GM18867 (cell line): ENCODE results near the gene MEN1.
A peak's percentile ranks its signal among the peaks of the same experiment; 100 is the strongest.
"Not testable (repeated sequence)": the region's sequence is repeated elsewhere in the genome, so short reads cannot be mapped to it uniquely, and the experiment has no call there.

Experiments
- ATAC-seq: cut with Tn5 transposase; IDR thresholded peaks from one replicate; pipeline ENCODE4 v1.9.1; 2021; ENCODE audit warnings: mild to moderate bottlenecking, moderate library complexity; ENCODE audit not compliant: unreplicated experiment

Gene MEN1

DNA sequence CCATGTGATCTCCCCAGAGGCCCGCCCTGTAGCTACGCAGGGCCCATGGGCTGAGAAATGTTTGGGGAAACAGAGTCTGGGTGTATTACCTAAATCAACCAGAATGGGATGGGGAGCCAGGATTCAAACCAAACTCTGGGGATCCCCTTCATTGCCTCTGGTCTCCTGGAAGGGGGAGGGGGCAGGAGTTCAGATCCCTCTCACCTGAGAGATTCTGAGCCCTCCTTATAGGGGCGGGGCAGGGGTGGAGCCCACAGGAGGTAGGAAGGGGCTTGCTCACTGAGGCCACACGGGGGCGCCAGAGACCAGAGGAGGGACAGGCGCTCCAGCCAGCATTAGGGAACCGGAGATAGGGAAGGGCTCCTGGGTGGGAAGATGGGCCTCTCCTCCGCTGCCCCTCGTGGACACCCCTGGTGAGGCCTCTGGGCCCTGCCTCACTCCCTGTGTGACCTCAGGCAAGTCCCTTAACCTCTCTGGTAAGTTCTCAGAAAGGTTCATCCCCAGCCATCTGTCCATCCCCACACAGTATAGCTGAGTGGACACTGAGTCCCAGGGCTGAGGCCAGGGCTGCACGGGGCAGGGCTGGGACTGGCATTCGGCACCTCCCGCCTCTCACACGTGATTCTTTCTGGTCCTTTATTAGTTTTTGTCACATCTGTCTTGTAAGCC lies 36.8 kb upstream of the MEN1 start:
- peak; percentile 23 for ATAC-seq

DNA sequence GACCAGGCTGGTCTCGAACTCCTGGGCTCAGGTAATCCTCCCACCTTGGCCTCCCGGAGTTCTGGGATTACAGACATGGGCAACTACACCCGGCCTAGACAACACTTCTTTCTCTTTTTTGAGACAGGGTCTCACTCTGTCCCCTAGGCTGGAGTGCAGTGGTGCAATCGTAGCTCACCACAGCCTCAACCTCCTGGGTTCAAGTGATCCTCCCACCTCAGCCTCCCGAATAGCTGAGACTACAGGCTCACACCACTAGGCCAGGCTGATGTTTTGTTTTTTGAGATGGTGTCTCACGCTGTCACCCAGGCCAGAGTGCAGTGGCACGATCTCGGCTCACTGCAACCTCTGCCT lies 35.4 kb upstream of the MEN1 start:
- not testable (repeated sequence) for ATAC-seq

DNA sequence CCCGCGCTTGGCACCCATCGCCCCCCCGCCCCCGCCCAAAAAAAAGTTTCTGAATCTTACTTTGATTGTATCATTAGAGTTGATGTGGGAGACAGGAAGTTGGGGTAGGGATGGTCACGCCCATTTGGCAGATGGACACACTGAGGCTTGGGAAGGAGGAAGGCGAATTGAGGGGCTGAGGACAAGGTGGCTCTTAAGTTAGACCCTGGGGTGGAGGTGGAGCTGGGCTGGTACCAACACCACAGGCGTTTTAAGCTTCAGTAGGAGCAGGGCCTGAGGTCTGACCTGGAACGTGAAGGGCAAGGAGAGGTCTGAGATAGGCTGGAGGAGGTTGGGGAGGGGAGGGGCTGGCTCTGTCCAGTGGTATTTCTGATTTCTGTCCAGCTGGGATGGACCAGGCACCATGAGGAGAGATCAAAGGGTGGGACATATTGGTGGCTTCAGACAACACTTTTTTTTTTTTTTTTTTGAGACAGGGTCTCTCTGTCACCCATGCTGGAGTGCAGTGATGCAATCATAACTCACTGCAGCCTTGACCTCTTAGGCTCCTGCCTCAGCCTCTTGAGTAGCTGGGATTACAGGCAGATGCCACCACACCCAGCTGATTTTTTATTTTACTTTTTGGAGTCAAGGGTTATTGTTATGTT lies 34.9 kb upstream of the MEN1 start:
- ATAC-seq: no peak

DNA sequence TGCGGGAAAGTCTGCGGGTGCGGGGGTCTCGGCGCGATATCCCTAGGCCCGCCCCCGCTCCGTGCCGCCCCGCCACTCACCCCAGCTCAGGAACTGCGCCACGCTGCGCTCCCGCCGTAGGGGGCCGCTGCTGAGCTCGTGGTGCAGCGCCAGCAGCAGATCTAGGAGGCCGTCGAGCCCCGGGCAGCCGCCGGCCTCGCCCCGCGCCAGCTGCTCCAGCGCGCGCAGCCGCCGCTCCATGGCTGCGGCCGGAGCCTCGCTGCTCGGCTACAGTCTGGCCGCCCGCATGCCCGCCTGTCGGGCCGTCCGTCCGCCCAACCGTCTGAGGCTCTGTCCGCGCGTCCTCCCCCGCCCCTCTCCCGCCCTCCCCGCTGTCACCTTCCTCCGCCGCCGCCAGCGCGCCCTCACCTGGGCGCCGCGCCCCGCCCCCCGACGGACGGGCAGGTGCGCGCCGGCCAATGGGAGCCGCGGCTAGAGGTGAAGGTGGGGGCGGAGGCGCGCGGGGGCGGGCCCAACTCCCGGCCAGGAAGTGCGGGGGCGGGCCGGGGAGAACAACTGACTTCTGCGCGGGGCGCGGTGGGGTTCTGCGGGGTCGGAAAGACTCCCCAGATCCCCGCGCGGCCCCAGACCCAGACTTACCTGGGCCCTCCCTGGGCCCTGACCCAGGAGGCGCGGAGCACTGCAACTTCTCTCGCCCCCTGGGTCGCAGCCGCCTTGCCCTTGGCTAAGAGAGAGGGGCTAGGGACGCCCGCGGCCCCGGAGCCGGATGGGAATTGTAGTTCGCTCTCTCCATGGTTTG lies 34.2 kb upstream of the MEN1 start, which contains the start of gene CDC42BPG:
CDC42BPG (minus strand) TSS at position 324 of the 799 bp plus-strand sequence; CDS start at position 240, 84 bp downstream.
- no peak for ATAC-seq

DNA sequence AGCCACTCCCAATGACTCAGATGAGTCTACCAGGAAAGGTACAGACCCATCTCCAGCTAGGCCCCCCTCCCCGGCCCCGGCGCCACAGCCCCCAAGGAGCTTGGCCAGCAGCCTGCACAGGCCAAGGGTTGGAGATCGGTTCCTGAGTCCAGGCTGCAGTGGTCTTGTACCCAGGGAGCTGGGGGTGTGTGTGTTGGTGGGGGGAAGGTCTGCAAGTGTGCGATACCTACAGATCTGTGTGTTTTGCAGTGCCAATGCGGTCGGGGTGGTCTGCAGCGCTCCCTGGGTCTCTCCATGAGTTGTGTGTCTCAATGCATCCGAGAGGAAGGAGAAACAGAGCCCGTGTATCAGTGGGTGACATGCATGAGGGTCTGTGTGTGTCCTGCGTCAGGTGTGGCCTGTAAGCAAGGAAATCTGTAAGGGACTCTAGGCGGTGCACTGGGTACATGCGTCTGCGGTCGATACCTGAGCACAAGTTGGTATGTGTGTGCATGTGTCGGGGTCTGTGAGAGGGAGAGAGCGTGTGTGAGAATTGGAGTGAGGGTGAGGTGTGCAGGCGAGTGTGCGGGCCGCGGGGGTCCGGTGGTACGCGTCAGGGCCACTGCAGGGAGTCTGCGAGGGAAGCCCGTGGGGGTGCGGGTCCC lies 33.5 kb upstream of the MEN1 start:
- no peak for ATAC-seq

DNA sequence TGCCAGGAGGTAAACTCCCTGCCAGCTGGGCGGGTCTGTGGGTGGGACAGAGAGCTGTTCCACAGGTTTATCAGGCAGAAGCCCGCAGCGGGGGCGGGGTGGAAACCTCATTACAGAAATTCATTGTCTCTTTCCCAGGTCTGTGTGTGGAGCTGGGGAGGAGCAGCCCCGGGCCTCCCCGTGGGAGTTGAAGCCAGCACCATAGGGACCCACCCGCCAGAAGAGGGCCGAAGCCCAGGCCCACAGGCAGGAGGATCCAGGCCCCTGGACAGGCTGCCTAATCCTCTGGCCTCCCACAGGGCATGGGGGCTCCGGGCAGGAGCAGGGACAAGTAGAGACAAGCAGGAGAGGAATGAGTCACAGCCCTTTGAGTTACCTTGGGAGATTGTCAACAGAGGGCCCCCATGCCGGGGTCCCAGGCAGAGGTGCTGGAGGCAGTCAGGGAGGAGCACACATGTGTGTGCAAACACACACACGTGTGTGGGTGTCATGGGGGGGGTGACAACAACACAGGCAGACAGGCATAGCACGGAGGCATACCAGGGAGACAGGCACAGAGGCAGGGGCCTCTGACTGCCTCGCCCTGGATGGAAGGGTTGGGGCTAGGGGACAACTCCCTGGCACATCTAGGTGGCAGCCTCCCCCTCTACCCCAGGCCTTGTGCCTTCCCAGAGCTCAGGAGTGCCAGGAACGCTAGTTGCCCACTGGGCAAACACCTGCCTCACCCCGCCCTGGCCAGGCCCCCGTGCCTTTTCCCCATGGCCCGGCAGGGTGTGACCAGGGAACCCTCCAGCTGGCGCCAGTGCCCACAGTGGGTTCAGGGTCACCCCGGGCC lies 32.7 kb upstream of the MEN1 start:
- ATAC-seq: no peak

DNA sequence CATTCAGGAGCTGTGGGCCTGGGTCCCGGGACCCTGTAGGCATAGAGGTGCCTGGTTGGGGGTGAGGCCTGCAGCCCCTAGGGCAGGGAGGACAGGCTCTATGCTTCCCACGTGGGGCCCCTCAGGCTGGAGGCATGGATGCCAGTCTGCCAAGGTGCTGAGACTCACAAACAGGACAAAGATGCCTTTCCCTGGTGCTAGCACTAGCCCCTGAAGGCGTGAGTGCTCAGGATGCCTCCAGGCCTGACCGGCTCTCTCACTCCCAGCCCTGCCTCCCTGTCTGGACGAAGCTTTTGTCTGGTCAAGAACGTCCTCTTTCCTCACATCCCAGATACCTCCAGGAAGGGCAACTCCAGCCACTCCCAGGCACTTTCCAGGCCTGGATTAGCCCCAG lies 32.0 kb upstream of the MEN1 start:
- ATAC-seq: no peak

DNA sequence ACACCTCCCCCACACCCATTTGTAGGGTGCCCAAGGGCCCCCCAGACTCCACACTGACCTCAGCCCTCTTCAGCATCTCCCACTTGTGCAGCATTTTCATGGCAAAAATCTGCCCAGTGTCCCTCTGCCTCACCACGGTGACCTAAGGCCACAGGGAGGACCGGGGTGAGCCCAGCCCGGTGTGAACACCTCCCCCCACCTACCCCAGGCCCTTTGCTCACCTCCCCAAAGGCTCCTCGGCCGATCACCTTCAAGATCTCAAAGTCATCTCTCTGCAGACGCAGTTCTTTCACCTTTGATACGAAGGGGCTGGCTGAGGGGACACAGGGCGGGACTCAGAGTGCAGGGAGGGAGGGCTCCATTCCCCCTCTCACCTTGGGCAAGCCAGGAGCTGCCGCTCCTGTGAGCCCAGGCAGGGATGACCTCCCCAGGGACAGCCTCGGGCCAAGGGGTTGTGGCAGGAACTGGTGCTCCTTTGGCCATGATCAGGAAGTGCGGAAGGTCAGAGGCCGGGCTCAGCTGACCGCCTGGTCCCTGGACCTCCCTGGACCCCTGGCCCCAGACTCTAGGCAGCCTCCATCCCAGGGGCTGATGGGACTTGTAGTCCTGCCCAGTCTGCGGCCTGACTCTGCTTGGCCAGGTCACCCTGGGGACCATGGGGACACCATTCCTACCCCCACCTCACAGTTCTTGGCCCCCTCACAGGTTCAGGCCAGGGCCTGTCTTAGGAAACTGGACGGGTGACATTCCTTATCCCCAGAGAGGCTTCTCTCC lies 31.4 kb upstream of the MEN1 start:
- no peak for ATAC-seq

DNA sequence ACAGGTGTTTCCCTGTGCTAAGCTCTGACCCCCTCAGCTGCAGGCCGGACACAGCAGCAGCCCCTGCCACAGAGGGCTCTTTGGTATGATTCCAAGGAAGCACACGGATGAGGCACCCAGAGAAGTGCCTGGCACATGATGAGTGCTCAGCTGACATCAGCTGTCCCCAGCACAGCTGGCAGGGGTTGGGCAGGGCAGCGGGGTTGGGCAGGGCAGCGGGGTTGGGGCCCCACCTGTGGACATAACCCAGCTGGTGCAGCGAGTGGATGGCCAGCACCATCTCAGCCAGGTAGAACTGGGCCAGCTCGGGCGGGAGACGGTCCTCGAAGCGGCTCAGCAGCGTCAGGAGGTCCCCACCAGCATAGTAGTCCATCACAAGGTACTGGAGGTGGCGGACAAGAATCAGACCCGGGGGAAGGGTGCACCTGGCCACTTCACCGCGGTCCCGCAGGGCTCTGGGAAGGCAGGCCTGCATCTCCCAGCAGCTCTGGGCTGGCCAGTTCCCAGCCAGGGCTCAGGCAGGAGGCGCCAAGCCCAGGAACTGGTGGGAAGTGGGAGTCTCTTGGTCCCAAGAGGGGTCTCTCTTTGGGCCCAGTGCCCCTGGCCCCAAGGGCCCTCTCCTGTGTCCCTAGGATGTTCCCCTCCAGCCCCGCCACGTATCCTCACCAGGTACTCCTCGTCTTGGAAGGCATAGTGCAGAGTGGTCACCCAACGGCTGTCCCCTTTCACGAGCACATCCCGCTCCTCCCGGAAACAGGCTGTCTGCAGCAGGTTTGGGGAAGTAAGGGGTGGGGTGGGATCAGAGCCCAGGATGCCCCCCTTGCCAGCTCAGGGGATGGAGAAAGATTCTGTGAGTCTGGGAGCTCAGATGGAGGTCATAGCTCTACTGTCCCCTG lies 29.8 kb upstream of the MEN1 start:
- no peak for ATAC-seq

DNA sequence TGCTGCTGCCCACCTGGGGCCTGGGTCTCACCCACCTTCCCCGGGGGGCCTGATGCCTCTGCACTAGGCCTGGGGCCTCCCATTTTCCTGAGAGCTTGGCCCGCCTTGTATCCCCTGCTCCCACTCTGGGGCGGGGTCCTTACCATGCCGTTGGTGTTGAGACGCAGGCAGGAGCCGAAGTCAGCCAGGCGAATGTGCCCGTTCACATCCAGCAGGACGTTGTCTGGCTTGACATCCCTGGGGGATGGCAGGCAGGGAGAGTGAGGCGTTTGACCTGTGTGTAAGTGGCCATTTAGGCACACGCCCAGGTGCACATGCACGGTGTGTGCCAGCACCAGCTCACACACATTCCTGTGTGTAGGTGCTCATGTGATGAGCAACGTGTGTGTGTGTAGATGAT lies 29.0 kb upstream of the MEN1 start:
- no peak for ATAC-seq

DNA sequence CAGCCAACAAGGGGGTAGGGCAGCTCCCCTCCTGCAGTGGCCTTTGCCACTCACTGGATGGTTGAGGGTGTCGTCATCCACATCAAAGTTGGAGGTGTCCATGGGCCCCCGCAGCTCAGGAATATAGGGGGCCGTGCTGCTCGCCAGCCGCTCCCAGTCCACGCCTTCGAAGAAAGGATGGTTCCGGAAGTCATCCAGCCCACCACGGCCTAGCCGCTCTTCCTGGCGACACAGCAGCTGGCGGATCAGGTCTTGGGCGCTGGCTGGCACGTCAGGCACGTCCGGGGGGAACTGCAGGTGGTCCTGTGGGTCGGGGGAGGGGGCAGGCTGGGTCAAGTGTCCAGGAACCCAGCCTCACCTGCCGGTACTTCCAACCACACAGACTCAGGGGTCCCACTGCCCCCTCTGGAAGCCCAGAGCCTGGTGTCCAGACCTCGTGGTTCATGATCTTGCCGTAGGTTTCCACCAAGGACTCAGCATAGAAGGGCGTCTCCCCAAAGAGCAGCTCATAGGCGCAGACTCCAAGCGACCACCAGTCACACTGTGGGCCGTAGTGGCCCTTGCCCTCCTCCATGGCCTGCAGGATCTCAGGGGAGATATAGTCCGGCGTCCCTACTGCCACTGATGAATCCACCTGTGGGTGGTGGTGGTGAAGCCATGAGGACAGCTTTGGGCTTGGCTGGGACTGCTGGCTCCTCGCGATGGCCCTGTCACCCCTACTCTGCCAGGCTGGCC lies 28.4 kb upstream of the MEN1 start:
- no peak for ATAC-seq

DNA sequence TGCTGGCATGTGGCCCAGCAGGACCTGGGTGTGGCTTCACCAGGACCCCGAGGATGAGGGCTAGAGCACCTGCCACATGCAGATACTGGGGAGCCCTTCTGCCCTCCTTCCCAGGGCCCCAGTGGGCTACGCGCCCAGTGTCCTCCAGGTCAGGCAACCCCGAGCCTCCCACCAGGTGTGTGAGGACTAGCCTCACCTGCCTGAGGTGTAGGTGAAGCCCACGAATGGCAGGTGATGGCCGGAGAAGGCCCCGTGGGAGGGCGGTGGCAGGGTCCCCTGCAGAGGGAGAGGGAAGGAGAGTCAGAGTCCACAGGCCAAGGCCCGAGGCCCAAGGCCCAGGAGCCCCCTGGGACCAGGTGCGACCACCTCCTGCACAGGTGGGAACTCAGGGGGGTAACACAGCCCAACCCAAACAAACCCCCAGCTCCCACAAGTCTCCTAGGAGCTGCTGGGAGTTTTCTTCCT lies 27.6 kb upstream of the MEN1 start:
- ATAC-seq: no peak

DNA sequence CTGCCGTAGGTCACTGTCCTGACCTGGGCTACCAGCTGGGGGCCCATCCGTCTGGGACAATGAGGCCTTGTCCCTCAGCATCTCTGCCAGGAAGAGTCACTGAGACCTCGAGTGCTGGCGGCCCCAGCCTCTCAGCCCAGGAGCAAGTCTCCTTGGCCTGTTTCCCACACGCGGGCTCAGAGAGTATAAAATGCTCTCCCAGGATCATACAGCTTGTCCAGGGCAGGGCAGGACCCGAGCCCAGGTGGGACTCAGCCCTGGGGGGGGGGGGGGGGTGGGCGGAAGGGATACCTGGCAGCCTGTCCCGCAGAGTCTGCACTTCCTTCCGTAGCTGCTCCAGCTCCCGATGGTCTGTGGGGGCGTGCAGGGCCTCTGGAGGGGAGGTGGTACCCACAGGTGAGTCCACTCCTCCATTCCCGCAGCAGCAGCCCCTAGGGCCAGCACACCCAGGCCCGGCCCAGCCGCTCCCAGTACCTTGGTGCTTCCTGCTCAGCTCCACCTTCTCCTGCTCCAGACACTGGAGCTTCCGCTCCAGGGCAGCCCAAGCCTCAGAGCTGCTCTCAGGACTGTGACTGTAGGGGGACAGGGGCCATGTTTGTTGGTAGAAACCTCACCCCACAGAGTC lies 26.2 kb upstream of the MEN1 start:
- no peak for ATAC-seq

DNA sequence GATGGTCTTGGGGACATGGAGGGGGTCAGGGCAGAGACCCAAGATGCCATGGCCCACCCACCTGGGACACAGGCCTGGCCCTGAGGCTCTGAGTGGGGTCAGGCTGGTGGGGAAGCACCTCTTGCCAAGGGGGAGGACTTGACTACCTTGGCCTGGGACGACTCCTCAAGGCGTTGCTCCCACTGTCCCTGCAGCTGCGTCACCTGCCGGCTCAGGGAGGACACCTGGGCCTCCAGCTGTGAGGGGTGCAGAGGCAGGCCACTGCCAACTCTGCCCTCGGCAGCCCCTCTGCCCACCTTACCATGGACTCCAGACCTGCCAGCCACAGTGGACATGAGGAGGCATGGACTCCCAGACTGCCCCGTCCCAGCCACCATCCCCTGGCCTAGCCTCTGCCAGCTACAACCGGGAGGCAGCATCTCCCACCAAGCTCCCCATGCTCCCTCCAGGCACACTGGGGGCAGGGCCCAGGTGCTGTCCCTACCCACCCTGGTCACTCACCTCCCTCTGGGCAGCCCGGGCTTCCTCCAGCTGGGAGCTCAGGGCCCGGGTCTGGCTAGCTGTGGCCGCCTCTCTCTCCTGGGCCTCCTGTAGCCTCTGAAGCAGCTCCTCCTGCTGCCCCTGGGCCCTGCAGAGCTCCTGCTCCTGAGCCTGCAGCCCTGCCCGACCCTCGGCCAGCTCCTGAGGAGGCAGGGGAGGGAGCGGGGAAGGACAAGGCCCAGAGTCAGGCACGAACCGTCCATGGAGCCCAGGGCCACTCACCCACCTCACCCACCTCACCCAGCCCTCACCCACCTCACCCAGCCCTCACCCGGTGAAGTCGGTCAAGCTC lies 25.5 kb upstream of the MEN1 start:
- no peak for ATAC-seq

DNA sequence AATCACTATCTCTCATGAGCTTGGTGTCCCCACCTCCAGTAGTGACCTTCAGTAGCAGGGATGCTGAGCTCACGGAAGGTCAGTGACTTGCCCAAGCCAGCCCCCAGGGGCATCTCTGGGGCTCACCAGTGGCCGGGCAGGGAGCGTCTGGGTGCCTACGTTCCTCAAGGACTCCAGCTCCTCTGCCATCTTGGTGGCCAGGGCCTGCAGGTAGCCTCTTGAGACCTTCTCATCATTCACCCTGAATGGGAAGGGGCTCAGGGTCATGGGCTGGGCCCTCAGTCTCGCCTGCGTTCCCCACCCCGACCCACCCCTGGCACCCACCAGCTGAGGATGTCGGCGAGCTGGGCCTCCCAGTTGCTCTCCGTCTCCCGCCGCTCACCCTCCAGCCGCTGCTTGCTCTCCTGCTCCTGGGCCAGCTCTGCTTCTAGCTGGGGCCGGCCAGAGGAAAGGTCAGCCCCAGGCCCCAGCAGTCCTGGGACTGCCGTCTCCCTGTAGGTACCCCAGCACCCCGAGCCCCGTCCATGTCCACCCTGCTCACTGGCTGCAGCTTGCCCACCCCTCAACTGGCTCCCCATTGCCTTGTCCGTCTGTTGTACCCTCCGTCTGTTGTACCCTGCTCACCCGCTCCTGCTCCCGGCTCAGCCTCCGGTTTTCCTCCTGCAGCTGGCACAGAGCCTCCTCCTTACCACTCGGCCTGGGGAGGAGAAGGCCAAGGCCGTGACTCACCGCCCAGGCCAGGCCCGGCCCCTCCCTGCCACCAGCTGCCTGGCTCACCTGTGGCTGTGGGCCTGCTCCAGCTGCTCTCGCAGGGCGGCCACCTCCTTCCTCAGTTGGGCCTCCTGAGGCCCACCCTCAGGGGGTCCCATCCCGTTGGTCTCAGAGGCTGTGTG lies 24.6 kb upstream of the MEN1 start:
- ATAC-seq: no peak
